ENCODE measurements around the gene ATG7.

Gene ATG7

GRCh38 chr3:11240496-11240895, 31.7 kb upstream of the ATG7 start:
- no peak for TF ChIP-seq CTCF (IDR thresholded peaks at IDR 0.05; ENCODE audit: low read depth, low read length, missing control alignments)
- H3K4me3 ChIP-seq (replicated peaks; ENCODE audit: low read depth, low read length) = no peak overlapping the region
- DNase-seq (ENCODE audit: extremely low read depth, low read depth) = no peak

GRCh38 chr3:11244121-11244677, 28.0 kb upstream of the ATG7 start:
- DNase-seq (ENCODE audit: extremely low read depth, low read depth) = no peak
- H3K4me3 ChIP-seq (replicated peaks; ENCODE audit: low read depth, low read length) = no peak overlapping the region
- TF ChIP-seq CTCF (IDR thresholded peaks at IDR 0.05; ENCODE audit: low read depth, low read length, missing control alignments) = no peak

- no peak for TF ChIP-seq CTCF (IDR thresholded peaks at IDR 0.05; ENCODE audit: low read depth, low read length, missing control alignments)
- H3K4me3 ChIP-seq (replicated peaks; ENCODE audit: low read depth, low read length) = no peak overlapping the region
Measured at GRCh38 chr3:11245276-11245675, 26.9 kb upstream of the ATG7 start.

GRCh38 chr3:11245827-11246662, 26.2 kb upstream of the ATG7 start:
- H3K4me3 ChIP-seq (replicated peaks; ENCODE audit: low read depth, low read length) = no peak overlapping the region
- DNase-seq (ENCODE audit: extremely low read depth, low read depth) = no peak
- TF ChIP-seq CTCF (IDR thresholded peaks at IDR 0.05; ENCODE audit: low read depth, low read length, missing control alignments) = no peak

More at GRCh38 chr3:11245276-11245675, 26.9 kb upstream of the ATG7 start:
- no peak for DNase-seq (ENCODE audit: extremely low read depth, low read depth)

GRCh38 chr3:11246663-11246970, 25.6 kb upstream of the ATG7 start:
- DNase-seq (ENCODE audit: extremely low read depth, low read depth) = no peak
- TF ChIP-seq CTCF (IDR thresholded peaks at IDR 0.05; ENCODE audit: low read depth, low read length, missing control alignments) = no peak
- no peak overlapping the region for H3K4me3 ChIP-seq (replicated peaks; ENCODE audit: low read depth, low read length)

- H3K4me3 ChIP-seq (replicated peaks; ENCODE audit: low read depth, low read length) = no peak overlapping the region
- DNase-seq (ENCODE audit: extremely low read depth, low read depth) = no peak
- TF ChIP-seq CTCF (IDR thresholded peaks at IDR 0.05; ENCODE audit: low read depth, low read length, missing control alignments) = no peak
Measured at GRCh38 chr3:11247362-11247761, 24.8 kb upstream of the ATG7 start.
